Ishikawa (cell line): ENCODE results near the gene SEC14L3.

ENCODE experiments used
- CEBPB ChIP-seq: IDR thresholded peaks from 2 replicates; pipeline ENCODE4 v1.6.1; 2012
- CREB1 ChIP-seq: IDR thresholded peaks from 2 replicates; pipeline ENCODE4 v1.6.1; 2012; ENCODE audit warnings: low read depth
- EGR1 ChIP-seq: IDR thresholded peaks from 2 replicates; pipeline ENCODE4 v1.6.1; 2012
- EP300 ChIP-seq: IDR thresholded peaks from 2 replicates; pipeline ENCODE4 v1.6.1; 2012; ENCODE audit warnings: borderline replicate concordance
- FOXM1 ChIP-seq: IDR thresholded peaks from 2 replicates; pipeline ENCODE4 v1.6.1; 2012; ENCODE audit warnings: low read depth, borderline replicate concordance
- NFIC ChIP-seq: IDR thresholded peaks from 2 replicates; pipeline ENCODE4 v1.6.1; 2012
- RAD21 ChIP-seq: IDR thresholded peaks from 2 replicates; pipeline ENCODE4 v1.6.1; 2012; ENCODE audit warnings: low read depth
- TAF1 ChIP-seq: IDR thresholded peaks from 2 replicates; pipeline ENCODE4 v1.6.1; 2012; ENCODE audit warnings: low read depth, mild to moderate bottlenecking
- TCF12 ChIP-seq: IDR thresholded peaks from 2 replicates; pipeline ENCODE4 v1.6.1; 2012; ENCODE audit warnings: low read depth
- TEAD4 ChIP-seq: IDR thresholded peaks from 2 replicates; pipeline ENCODE4 v1.6.1; 2012
- YY1 ChIP-seq: IDR thresholded peaks from 2 replicates; pipeline ENCODE4 v1.6.1; 2012; ENCODE audit warnings: low read depth
- ZBTB7A ChIP-seq: IDR thresholded peaks from 2 replicates; pipeline ENCODE4 v1.6.1; 2012; ENCODE audit warnings: low read depth
- TF ChIP-seq, protein P1 (sequence below): IDR thresholded peaks from 2 replicates; pipeline ENCODE4 v1.6.1; 2012
- TF ChIP-seq, protein P2 (sequence below): IDR thresholded peaks from 2 replicates; pipeline ENCODE4 v1.6.1; 2012; ENCODE audit warnings: low read depth, mild to moderate bottlenecking
- TF ChIP-seq, protein P3 (sequence below): IDR thresholded peaks from 2 replicates; pipeline ENCODE4 v1.6.1; 2012

SEC14L3 gene

DNA sequence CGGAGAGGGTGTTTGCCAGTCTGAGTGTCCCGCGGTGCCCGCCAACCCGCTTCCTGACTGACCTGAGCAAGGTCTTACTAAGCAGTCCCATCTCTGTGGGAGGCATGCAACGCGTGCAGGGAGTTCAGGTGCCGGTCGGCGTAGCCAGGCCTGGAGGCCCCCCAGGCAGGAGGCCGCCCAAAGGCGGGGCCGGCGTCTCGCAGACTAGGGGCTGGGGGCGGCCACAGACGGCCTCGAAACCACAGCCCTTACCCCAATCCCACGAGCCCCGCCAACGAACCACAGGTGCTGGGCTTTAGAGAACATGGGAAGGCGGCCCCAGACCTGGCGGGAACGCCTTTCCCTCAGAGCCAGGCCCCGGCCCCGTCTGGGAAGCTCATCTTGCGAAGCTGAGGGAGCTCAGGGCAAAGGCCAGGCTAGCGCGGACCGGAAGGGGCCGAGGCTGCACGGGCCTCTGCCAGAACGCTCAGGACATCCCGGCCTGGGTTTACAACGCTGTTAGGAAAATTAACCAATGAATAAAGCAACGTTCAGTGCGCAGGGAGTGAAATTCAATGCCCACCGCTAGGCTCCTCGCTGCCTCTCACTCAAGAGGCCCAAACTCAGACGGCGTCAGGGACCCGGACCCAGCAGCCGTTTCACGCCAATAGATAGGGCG is 48.4 kb downstream of the SEC14L3 start:
- TF ChIP-seq TAF1: peak; percentile 85
- TF ChIP-seq, protein P1, sequence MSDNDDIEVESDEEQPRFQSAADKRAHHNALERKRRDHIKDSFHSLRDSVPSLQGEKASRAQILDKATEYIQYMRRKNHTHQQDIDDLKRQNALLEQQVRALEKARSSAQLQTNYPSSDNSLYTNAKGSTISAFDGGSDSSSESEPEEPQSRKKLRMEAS: no peak; the same call in 1 of the 2 replicates
- TF ChIP-seq RAD21: no peak
- no peak for TF ChIP-seq CREB1

DNA sequence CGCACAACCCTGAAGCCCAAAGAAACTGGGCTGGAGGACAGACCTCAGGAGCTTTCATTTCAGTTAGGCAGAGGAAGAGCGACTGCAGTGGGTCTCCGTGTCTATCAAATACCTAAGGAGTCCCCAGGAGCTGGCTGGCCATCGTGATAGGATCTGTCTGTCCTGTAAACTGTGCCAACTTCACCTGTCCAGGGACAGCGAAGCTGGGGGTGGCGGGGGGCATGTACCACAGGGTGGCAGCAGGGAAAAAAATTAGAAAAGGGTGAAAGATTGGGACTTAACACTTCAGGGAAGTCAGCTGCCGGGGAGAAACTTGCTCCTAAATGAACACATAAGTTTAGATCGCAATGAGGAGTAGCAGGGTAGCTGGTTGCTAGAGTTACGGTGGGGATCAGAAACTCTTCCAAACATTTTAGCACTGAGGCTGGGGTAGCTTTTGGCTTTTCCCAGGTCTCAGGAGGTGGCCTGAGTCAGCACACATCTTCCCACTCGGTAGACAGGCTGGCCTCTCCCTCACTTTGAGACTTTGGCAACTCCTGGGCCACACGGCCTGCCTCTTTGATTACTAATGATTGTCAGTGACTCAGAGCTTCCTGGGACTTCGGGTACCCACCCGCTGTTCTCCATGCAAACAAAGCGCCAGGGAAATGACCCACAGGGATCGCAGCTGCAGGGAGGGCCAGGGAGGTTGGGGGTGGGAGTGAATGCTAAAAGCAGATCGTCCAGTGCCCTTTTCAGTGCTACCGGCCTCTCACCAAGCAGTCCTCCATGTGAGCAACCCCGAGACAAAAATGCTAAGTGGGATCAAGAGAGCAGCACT is 49.1 kb downstream of the SEC14L3 start:
- TF ChIP-seq TEAD4 (peak; percentile 18; the same call in 1 of the 2 replicates), CREB1 (no peak), NFIC (peak; percentile 66), TCF12 (peak; percentile 80), EP300 (peak; percentile 70; the same call in 1 of the 2 replicates), YY1 (no peak)
- TF ChIP-seq, protein P2, sequence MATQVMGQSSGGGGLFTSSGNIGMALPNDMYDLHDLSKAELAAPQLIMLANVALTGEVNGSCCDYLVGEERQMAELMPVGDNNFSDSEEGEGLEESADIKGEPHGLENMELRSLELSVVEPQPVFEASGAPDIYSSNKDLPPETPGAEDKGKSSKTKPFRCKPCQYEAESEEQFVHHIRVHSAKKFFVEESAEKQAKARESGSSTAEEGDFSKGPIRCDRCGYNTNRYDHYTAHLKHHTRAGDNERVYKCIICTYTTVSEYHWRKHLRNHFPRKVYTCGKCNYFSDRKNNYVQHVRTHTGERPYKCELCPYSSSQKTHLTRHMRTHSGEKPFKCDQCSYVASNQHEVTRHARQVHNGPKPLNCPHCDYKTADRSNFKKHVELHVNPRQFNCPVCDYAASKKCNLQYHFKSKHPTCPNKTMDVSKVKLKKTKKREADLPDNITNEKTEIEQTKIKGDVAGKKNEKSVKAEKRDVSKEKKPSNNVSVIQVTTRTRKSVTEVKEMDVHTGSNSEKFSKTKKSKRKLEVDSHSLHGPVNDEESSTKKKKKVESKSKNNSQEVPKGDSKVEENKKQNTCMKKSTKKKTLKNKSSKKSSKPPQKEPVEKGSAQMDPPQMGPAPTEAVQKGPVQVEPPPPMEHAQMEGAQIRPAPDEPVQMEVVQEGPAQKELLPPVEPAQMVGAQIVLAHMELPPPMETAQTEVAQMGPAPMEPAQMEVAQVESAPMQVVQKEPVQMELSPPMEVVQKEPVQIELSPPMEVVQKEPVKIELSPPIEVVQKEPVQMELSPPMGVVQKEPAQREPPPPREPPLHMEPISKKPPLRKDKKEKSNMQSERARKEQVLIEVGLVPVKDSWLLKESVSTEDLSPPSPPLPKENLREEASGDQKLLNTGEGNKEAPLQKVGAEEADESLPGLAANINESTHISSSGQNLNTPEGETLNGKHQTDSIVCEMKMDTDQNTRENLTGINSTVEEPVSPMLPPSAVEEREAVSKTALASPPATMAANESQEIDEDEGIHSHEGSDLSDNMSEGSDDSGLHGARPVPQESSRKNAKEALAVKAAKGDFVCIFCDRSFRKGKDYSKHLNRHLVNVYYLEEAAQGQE: no peak

DNA sequence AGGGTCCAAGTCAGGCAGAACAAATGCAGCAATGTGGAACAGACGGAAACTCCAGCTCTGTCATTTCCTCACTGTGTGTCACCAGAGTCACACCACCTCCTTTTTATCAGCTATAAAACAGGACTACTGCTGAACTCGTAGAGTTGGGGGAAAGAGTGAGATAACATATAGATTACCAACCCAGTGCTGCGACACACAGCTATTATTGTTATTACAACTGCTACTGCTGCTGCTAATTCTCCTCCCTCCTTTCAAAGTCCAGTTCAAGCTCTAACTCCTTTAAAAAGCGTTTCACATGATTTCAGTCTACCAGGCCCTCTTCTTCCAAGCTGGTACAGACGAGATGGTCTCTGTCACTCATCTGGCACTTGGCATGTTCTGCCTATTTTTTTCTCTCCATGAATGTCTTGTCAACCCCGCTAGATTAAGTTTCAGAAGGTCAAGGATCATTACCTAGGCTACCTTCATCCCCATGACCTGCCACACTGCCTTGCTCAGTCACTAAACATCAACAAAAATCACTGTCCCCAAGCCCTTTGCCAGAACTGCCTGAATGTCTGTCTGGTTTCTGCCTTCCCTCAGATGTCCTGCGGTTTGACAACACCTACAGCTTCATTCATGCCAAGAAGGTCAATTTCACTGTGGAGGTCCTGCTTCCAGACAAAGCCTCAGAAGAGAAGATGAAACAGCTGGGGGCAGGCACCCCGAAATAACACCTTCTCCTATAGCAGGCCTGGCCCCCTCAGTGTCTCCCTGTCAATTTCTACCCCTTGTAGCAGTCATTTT is 49.9 kb downstream of the SEC14L3 start:
- TF ChIP-seq CEBPB (no peak), YY1 (no peak), RAD21 (no peak), TCF12 (no peak), ZBTB7A (no peak), TEAD4 (no peak), TAF1 (no peak), NFIC (no peak), EGR1 (no peak), CREB1 (no peak)
- TF ChIP-seq, protein P2: no peak
- TF ChIP-seq, protein P3, sequence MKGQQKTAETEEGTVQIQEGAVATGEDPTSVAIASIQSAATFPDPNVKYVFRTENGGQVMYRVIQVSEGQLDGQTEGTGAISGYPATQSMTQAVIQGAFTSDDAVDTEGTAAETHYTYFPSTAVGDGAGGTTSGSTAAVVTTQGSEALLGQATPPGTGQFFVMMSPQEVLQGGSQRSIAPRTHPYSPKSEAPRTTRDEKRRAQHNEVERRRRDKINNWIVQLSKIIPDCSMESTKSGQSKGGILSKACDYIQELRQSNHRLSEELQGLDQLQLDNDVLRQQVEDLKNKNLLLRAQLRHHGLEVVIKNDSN: no peak
- TF ChIP-seq, protein P1: no peak

DNA sequence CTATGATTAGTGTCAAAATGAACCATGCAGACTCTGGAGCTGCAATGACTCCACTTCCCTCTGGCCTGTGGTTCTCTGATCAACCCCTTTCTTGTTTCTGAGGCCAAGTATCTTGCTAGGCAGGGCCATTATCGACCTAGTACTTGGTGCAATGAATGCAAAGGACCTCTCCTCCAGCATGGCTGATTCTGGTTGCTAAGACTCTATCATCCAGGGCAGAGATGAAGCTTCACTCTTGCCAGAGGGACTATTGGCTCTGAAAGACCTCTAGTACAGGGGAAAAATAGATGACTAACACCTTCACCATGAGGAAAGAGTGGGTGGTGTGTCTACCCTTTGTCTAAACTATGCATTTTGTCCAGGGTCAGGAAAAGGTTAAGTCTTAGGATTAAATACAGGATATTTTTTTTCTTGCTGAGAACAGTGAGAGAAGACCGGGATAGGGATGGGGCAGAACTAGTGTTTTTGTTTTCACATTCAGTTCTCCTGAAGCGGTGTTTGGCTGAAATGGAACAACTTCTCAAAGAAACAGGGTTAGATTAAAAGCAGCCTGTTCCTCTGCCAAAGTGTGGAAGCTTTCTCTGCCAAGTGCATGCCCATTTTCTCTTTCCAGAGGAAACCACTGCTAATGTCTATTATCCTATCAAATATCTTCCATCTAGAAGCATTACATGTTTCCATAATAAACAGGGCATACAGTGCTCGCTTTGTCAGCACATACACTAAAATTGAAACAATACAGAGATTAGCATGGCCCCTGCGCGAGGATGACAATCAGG is 51.3 kb downstream of the SEC14L3 start:
- TF ChIP-seq ZBTB7A (no peak), EGR1 (0 out of 2 replicates have a peak, but pooled peaks have one; percentile 28)

DNA sequence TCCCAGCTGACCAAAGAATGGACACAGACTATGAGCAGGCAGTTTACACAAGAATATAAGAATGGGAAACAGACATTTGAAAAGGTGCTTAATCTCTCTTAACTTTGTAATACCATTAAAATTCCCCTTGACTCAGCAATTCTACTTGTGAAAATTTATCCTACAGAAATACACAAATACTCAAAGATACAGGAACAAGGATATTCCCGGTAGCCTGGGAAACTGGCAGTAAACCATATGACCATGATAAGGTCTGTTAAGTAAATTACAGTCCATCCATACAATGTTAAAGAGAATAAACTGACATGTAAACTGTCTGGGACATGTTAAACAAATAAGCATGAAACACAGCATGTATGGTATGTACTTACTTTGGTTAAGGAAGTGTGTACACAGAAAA is 55.0 kb downstream of the SEC14L3 start:
- TF ChIP-seq, protein P2: no peak
- no peak for TF ChIP-seq YY1
- TF ChIP-seq TEAD4: no peak
- TF ChIP-seq NFIC: no peak
- TF ChIP-seq CREB1: no peak
- TF ChIP-seq RAD21: no peak
- TF ChIP-seq EP300: no peak
- TF ChIP-seq TAF1: no peak
- TF ChIP-seq, protein P3: no peak
- no peak for TF ChIP-seq EGR1
- TF ChIP-seq ZBTB7A: no peak
- TF ChIP-seq TCF12: no peak
- no peak for TF ChIP-seq CEBPB
- TF ChIP-seq, protein P1: no peak
- no peak for TF ChIP-seq FOXM1
